PC-3 (cell line): ENCODE results near the gene DTNB. TPM values are rescaled to one million over a fixed set of nuclear protein-coding genes. Genes with fewer than 3 reads are reported as not detected.

Experiments used
- ATAC-seq: fragments of 200-7000 bp; cut with Tn5 transposase; 2 replicates; pipeline ENCODE4 v1.9.1; 2020; ENCODE audit warnings: mild to moderate bottlenecking, moderate library complexity
- BruUV-seq: library from RNA; stranded (reverse); fragments of 400-500 nt; replicated peaks from 2 replicates; lab custom pipeline; 2021; lab: Mats Ljungman, UMichigan
- CTCF ChIA-PET: fragments of 300-600 bp; sonication (Branson Sonifier 250); formaldehyde crosslinking; loops from one replicate; lab custom pipeline; 2022; ENCODE audit warnings: antibody characterized with exemption; lab: Charles Lee
- POLR2A ChIA-PET: fragments of 300-600 bp; sonication (Branson Sonifier 250); formaldehyde crosslinking; loops from one replicate; lab custom pipeline; 2022; ENCODE audit warnings: antibody characterized with exemption; ENCODE audit not compliant: unreplicated experiment; lab: Charles Lee
- DNase-seq: peaks from one replicate; pipeline ENCODE4 v3.0.0-alpha.2; 2015
- H2AFZ ChIP-seq: fragments of 300-600 bp; sonication (generic); 2 replicates; pipeline ENCODE4 v1.6.0; 2016; ENCODE audit warnings: antibody characterized with exemption, low read length
- H3F3A ChIP-seq: fragments of 300-600 bp; sonication (generic); one replicate; pipeline ENCODE4 v1.6.0; 2017; ENCODE audit warnings: antibody characterized with exemption, low read length, control low read depth, mild to moderate bottlenecking; ENCODE audit not compliant: unreplicated experiment
- H3K27ac ChIP-seq: fragments of 300-600 bp; sonication (generic); 2 replicates; pipeline ENCODE4 v1.5.1; 2016; ENCODE audit warnings: mild to moderate bottlenecking, low read length
- H3K27me3 ChIP-seq: fragments of 300-600 bp; sonication (generic); 2 replicates; pipeline ENCODE4 v1.6.1; 2016; ENCODE audit warnings: low read length, mixed read lengths
- H3K36me3 ChIP-seq: fragments of 300-600 bp; sonication (generic); 2 replicates; pipeline ENCODE4 v1.6.1; 2016; ENCODE audit warnings: low read depth, mixed run types, low read length, mixed read lengths
- H3K4me1 ChIP-seq: fragments of 300-600 bp; sonication (generic); 2 replicates; pipeline ENCODE4 v1.5.1; 2016; ENCODE audit warnings: low read length; ENCODE audit not compliant: insufficient read depth
- H3K4me2 ChIP-seq: fragments of 300-600 bp; sonication (generic); 2 replicates; pipeline ENCODE4 v1.6.0; 2016; ENCODE audit warnings: low read length
- H3K4me3 ChIP-seq: fragments of 300-600 bp; sonication (generic); 2 replicates; pipeline ENCODE4 v1.5.1; 2016; ENCODE audit warnings: mild to moderate bottlenecking, low read length, mixed read lengths
- H3K79me2 ChIP-seq: fragments of 300-600 bp; sonication (generic); 2 replicates; pipeline ENCODE4 v1.6.1; 2017; ENCODE audit warnings: low read length, mixed read lengths
- H3K9ac ChIP-seq: fragments of 300-600 bp; sonication (generic); 2 replicates; pipeline ENCODE4 v1.6.0; 2016; ENCODE audit warnings: mild to moderate bottlenecking, low read length
- H3K9me2 ChIP-seq: fragments of 300-600 bp; sonication (generic); replicated peaks from 2 replicates; pipeline ENCODE4 v1.6.1; 2016; ENCODE audit warnings: mixed run types, low read length, mixed read lengths
- H3K9me3 ChIP-seq: fragments of 300-600 bp; sonication (generic); 2 replicates; pipeline ENCODE4 v1.6.1; 2016; ENCODE audit warnings: low read length, mixed read lengths
- H4K20me1 ChIP-seq: fragments of 300-600 bp; sonication (generic); 2 replicates; pipeline ENCODE4 v1.6.1; 2016; ENCODE audit warnings: low read length, mixed read lengths
- CTCF ChIP-seq: fragments of 300-600 bp; sonication (generic); conservative IDR thresholded peaks from 2 replicates; pipeline ENCODE4 v1.5.1; 2017; ENCODE audit warnings: antibody characterized with exemption, low read depth, mild to moderate bottlenecking, low read length
- EZH2 ChIP-seq: fragments of 300-600 bp; sonication (generic); IDR thresholded peaks from one replicate; pipeline ENCODE4 v1.6.1; 2017; ENCODE audit warnings: antibody characterized with exemption, mild to moderate bottlenecking, low read length; ENCODE audit not compliant: unreplicated experiment
- EZH2phosphoT487 ChIP-seq: fragments of 300-600 bp; sonication (generic); IDR thresholded peaks from 2 replicates; pipeline ENCODE4 v1.6.1; 2018; ENCODE audit warnings: mild to moderate bottlenecking, antibody characterized with exemption, low read length, borderline replicate concordance
- intact Hi-C: fragments of 100-400 bp; cut with micrococcal nuclease; formaldehyde crosslinking; loops from 2 replicates; pipeline ENCODE4 v1.9.0; 2023
- total RNA-seq: library from RNA; depleted of rRNA; stranded (reverse); fragments of >200 nt; gene quantifications from 2 replicates; pipeline ENCODE4 v1.2.3, GENCODE V29; 2014

The DTNB gene
- total RNA-seq, 1 experiment from 2014 or later, result 23.1 TPM

- no peaks in the 10 kb centered on the region for H3K9me2 ChIP-seq
- no peak for DNase-seq
- no peaks in the 10 kb centered on the region for H3F3A ChIP-seq
- no peaks in the 10 kb centered on the region for H3K27me3 ChIP-seq
- H3K9me3 ChIP-seq, result no peaks in the 10 kb centered on the region
- H3K27ac ChIP-seq, result no peak overlapping the region
- no peaks in the 10 kb centered on the region for H3K36me3 ChIP-seq
- no peaks in the 10 kb centered on the region for H3K4me1 ChIP-seq
- no peak overlapping the region for H3K9ac ChIP-seq
- H3K79me2 ChIP-seq, result no peaks in the 10 kb centered on the region
- no TSS peak for BruUV-seq
- intact Hi-C loops, result no loop called here
- no peaks in the 10 kb centered on the region for H4K20me1 ChIP-seq
- H3K4me3 ChIP-seq, result no peak overlapping the region
- ChIA-PET CTCF (no interaction called here), POLR2A (no interaction called here)
- H2AFZ ChIP-seq, result no peak overlapping the region
- no peak overlapping the region for H3K4me2 ChIP-seq
- TF ChIP-seq EZH2 (no peak), EZH2phosphoT487 (no peak), CTCF (no peak)
- ATAC-seq, result no peak
Observed at GRCh38 chr2:25548601-25549000, 124.8 kb downstream of the DTNB start.

- Histone ChIP-seq H3K4me2 (no peak overlapping the region), H3K27me3 (no peaks in the 10 kb centered on the region), H3F3A (no peaks in the 10 kb centered on the region), H3K4me1 (no peaks in the 10 kb centered on the region), H3K4me3 (no peak overlapping the region), H4K20me1 (no peaks in the 10 kb centered on the region), H3K9me3 (no peaks in the 10 kb centered on the region), H3K27ac (no peak overlapping the region), H3K79me2 (no peaks in the 10 kb centered on the region), H3K36me3 (no peaks in the 10 kb centered on the region), H3K9me2 (no peaks in the 10 kb centered on the region), H3K9ac (no peak overlapping the region), H2AFZ (no peak overlapping the region)
- ChIA-PET POLR2A (no interaction called here), CTCF (no interaction called here)
- ATAC-seq (no peak), DNase-seq (no peak)
- no TSS peak for BruUV-seq
- intact Hi-C loops, result no loop called here
- TF ChIP-seq CTCF (no peak), EZH2 (no peak), EZH2phosphoT487 (no peak)
Observed at GRCh38 chr2:25546852-25547251, 126.5 kb downstream of the DTNB start.

- H2AFZ ChIP-seq, result no peak overlapping the region
- no peaks in the 10 kb centered on the region for H3K36me3 ChIP-seq
- TF ChIP-seq CTCF, result no peak
- TF ChIP-seq EZH2, result no peak
- no peak for TF ChIP-seq EZH2phosphoT487
- no peaks in the 10 kb centered on the region for H3K4me1 ChIP-seq
- intact Hi-C loops, result no loop called here
- H3K9ac ChIP-seq, result no peak overlapping the region
- no TSS peak for BruUV-seq
- H3K4me2 ChIP-seq, result no peak overlapping the region
- ATAC-seq, result no peak
- H3F3A ChIP-seq, result no peaks in the 10 kb centered on the region
- H3K9me3 ChIP-seq, result no peaks in the 10 kb centered on the region
- POLR2A ChIA-PET, result no interaction called here
- no peak for DNase-seq
- no peaks in the 10 kb centered on the region for H4K20me1 ChIP-seq
- no peaks in the 10 kb centered on the region for H3K27me3 ChIP-seq
- H3K27ac ChIP-seq, result no peak overlapping the region
- H3K4me3 ChIP-seq, result no peak overlapping the region
- no peaks in the 10 kb centered on the region for H3K79me2 ChIP-seq
- no peaks in the 10 kb centered on the region for H3K9me2 ChIP-seq
- CTCF ChIA-PET, result no interaction called here
Observed at GRCh38 chr2:25545899-25546298, 127.5 kb downstream of the DTNB start.
